HG03558 (cell line): ENCODE results near the gene SMIM10L2A.
"Not testable (repeated sequence)": the region's sequence is repeated elsewhere in the genome, so short reads cannot be mapped to it uniquely, and the experiment has no call there.

Source experiments
- ATAC-seq: cut with Tn5 transposase; IDR thresholded peaks from one replicate; pipeline ENCODE4 v1.9.1; 2021; ENCODE audit warnings: moderate number of reproducible peaks; ENCODE audit not compliant: unreplicated experiment; ENCODE audit errors: extremely low read depth

Gene SMIM10L2A

GRCh38 chrX:135421537-135421931, 210 bp upstream of the SMIM10L2A start:
- ATAC-seq: peak; percentile 73

- ATAC-seq: not testable (repeated sequence)
Observed at GRCh38 chrX:135422810-135423168, 1.0 kb downstream of the SMIM10L2A start.

- ATAC-seq: not testable (repeated sequence)
Observed at GRCh38 chrX:135423173-135423864, 1.6 kb downstream of the SMIM10L2A start.

- ATAC-seq: no peak
Observed at GRCh38 chrX:135424469-135424868, 2.7 kb downstream of the SMIM10L2A start.

GRCh38 chrX:135425026-135425965, 3.6 kb downstream of the SMIM10L2A start:
- ATAC-seq: no peak

- no peak for ATAC-seq
Observed at GRCh38 chrX:135429429-135429828, 7.7 kb downstream of the SMIM10L2A start.

GRCh38 chrX:135431886-135432285, 10.1 kb downstream of the SMIM10L2A start:
- no peak for ATAC-seq

- no peak for ATAC-seq
Observed at GRCh38 chrX:135432453-135432852, 10.7 kb downstream of the SMIM10L2A start.

- ATAC-seq: no peak
Observed at GRCh38 chrX:135432881-135433521, 11.3 kb downstream of the SMIM10L2A start.

- ATAC-seq: no peak
Observed at GRCh38 chrX:135433531-135434257, 11.9 kb downstream of the SMIM10L2A start.

- no peak for ATAC-seq
Observed at GRCh38 chrX:135434258-135435138, 12.8 kb downstream of the SMIM10L2A start.

- no peak for ATAC-seq
Observed at GRCh38 chrX:135435139-135435922, 13.6 kb downstream of the SMIM10L2A start.

GRCh38 chrX:135435933-135436332, 14.2 kb downstream of the SMIM10L2A start:
- ATAC-seq: no peak

- ATAC-seq: no peak
Observed at GRCh38 chrX:135436456-135436855, 14.7 kb downstream of the SMIM10L2A start.

- no peak for ATAC-seq
Observed at GRCh38 chrX:135436966-135437866, 15.5 kb downstream of the SMIM10L2A start.

GRCh38 chrX:135437867-135438733, 16.4 kb downstream of the SMIM10L2A start:
- no peak for ATAC-seq

- no peak for ATAC-seq
Observed at GRCh38 chrX:135438734-135439043, 16.9 kb downstream of the SMIM10L2A start.
